ENCODE measurements around the gene SFXN3. TPM values are rescaled to one million over a fixed set of nuclear protein-coding genes. Genes with fewer than 3 reads are reported as not detected.

Gene SFXN3
- total and polyA plus RNA-seq, 2 of the 8 experiments (the other 6 are each of a cell fraction or from before 2014, with no cell fraction given): 2.6 to 2.8 TPM

Other genes starting within 250 kb of the SFXN3 start
- gene SLF2, start 118.3 kb upstream of the SFXN3 start, total RNA-seq (2021; fragmentation: NEBNext Ultra II Directional; extraction: Animal tissue kit (Norgen Biotek cat#: 25700)): 20.1 and 20.9 TPM in 2 replicates
- 4.0 and 5.5 TPM in 2 replicates for gene SLF2, start 118.3 kb upstream of the SFXN3 start, polyA plus RNA-seq (2011; rRNA removed)
- gene SEMA4G, start 61.7 kb upstream of the SFXN3 start, total RNA-seq (2021; fragmentation: NEBNext Ultra II Directional; extraction: Animal tissue kit (Norgen Biotek cat#: 25700)): 7.1 and 7.6 TPM in 2 replicates
- gene SEMA4G, start 61.7 kb upstream of the SFXN3 start, polyA plus RNA-seq (2011; rRNA removed): 18.2 and 20.3 TPM in 2 replicates
- gene MRPL43, start 43.7 kb upstream of the SFXN3 start, total RNA-seq (2021; fragmentation: NEBNext Ultra II Directional; extraction: Animal tissue kit (Norgen Biotek cat#: 25700)): 74.1 and 80.9 TPM in 2 replicates
- gene MRPL43, start 43.7 kb upstream of the SFXN3 start, polyA plus RNA-seq (2011; rRNA removed): 149 and 171 TPM in 2 replicates
- gene TWNK, start 43.7 kb upstream of the SFXN3 start, total RNA-seq (2021; fragmentation: NEBNext Ultra II Directional; extraction: Animal tissue kit (Norgen Biotek cat#: 25700)): 32.5 and 34.9 TPM in 2 replicates
- gene TWNK, start 43.7 kb upstream of the SFXN3 start, polyA plus RNA-seq (2011; rRNA removed): 15.4 TPM in 2 replicates
- 75.7 and 79.3 TPM in 2 replicates for gene LZTS2, start 31.4 kb upstream of the SFXN3 start, total RNA-seq (2021; fragmentation: NEBNext Ultra II Directional; extraction: Animal tissue kit (Norgen Biotek cat#: 25700))
- gene LZTS2, start 31.4 kb upstream of the SFXN3 start, polyA plus RNA-seq (2011; rRNA removed): 99.5 and 161 TPM in 2 replicates
- 0.88 and 1.1 TPM in 2 replicates for gene PDZD7, start 105 bp upstream of the SFXN3 start, total RNA-seq (2021; fragmentation: NEBNext Ultra II Directional; extraction: Animal tissue kit (Norgen Biotek cat#: 25700))
- 1.6 and 1.7 TPM in 2 replicates for gene PDZD7, start 105 bp upstream of the SFXN3 start, polyA plus RNA-seq (2011; rRNA removed)
- 0.84 and 1.9 TPM in 2 replicates for gene KAZALD1, start 30.8 kb downstream of the SFXN3 start, total RNA-seq (2021; fragmentation: NEBNext Ultra II Directional; extraction: Animal tissue kit (Norgen Biotek cat#: 25700))
- gene KAZALD1, start 30.8 kb downstream of the SFXN3 start, polyA plus RNA-seq (2011; rRNA removed): 0.65 and 1.1 TPM in 2 replicates
- gene TLX1, start 100.1 kb downstream of the SFXN3 start, total RNA-seq (2021; fragmentation: NEBNext Ultra II Directional; extraction: Animal tissue kit (Norgen Biotek cat#: 25700)): not detected in 2 replicates
- gene TLX1, start 100.1 kb downstream of the SFXN3 start, polyA plus RNA-seq (2011; rRNA removed): not detected in 2 replicates
- gene LBX1, start 198.2 kb downstream of the SFXN3 start, total RNA-seq (2021; fragmentation: NEBNext Ultra II Directional; extraction: Animal tissue kit (Norgen Biotek cat#: 25700)): not detected in 2 replicates
- gene LBX1, start 198.2 kb downstream of the SFXN3 start, polyA plus RNA-seq (2011; rRNA removed): not detected in 2 replicates

Measured in H1 (cell line).